GM19239 (cell line): ENCODE measurements around the gene HMOX1.

Experiments used
- DNase-seq: peaks from one replicate; pipeline ENCODE4 v3.0.0; 2011; ENCODE audit warnings: low spot score; ENCODE audit not compliant: insufficient read length
- FAIRE-seq: peaks from 2 replicates; lab custom pipeline; 2011; peaks lifted over from hg19 to GRCh38; lab: Jason Lieb, UNC

Gene HMOX1

DNA sequence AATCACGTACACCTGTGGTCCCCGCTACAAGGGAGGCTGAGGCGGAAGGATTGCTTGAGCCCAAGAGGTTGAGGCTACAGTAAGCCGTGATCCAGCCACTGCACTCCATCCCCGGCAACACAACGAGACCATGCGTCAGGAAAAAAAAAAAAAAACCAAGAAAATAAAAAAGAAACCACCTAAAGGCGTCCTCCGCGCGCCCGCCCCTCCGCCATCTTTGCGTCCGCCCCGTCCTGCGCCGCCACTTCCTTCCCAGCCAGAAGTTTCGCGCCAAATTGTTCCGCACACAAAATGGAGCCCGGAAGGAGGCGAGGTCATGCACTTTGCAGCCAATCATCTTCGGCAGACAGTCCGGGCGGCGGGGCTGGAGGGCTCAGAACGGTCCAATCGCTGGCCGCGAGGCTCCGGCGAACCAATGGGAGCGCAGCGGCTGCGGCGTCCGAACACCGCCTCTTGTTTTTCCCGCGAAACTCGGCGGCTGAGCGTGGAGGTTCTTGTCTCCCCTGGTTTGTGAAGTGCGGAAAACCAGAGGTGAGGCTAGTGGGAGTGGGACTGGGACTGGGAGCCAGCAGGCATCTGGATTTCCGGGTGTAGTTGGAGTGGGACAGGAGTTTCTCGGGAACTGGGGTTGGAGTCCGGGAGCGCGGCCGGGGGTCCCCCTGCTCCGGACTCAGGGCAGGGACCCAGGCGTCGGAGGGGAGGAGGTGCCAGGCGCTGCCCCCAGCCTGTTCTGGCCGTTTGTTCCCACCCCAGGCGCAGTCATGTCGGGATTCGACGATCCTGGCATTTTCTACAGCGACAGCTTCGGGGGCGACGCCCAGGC, 19.0 kb downstream of the HMOX1 start, which contains the start of gene MCM5:
TSS of gene MCM5 (plus strand) at position 463 of the 823 bp plus-strand sequence. CDS start at position 762, 299 bp downstream.
- peak; percentile 95 for DNase-seq
- FAIRE-seq, result peak; percentile 99

DNA sequence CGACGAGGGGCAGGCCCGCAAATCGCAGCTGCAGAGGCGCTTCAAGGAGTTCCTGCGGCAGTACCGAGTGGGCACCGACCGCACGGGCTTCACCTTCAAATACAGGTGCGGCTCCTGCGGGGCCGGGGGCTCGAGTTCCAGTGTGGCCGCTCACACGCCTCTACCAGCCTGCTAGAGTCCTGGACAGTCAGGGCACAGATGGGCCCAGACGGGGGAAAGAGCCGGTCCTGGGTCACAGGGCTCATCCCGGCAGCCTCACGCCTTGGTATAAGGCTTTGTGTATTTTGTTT, 19.6 kb downstream of the HMOX1 start:
- FAIRE-seq (no peak), DNase-seq (no peak)

- no peak for FAIRE-seq
Observed at GRCh38 chr22:35401863-35402262, 21.0 kb downstream of the HMOX1 start.

GRCh38 chr22:35403356-35403755, 22.5 kb downstream of the HMOX1 start:
- DNase-seq (no peak), FAIRE-seq (no peak)

More at GRCh38 chr22:35401863-35402262, 21.0 kb downstream of the HMOX1 start:
- no peak for DNase-seq

- FAIRE-seq (no peak), DNase-seq (no peak)
Observed at GRCh38 chr22:35404176-35404575, 23.3 kb downstream of the HMOX1 start.

DNA sequence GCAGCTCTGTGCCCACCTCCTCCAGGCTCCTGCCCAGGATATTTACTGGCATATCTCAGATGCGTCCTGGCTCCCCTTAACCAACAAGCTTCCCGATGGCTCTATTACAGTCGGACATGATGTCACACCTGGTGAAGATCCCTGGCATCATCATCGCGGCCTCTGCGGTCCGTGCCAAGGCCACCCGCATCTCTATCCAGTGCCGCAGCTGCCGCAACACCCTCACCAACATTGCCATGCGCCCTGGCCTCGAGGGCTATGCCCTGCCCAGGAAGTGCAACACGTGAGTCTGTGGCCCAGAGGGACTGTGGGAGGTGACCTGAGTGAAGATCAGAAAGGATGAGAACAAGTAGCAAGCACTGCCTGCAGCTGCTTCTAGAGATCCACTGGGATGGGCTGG, 25.5 kb downstream of the HMOX1 start:
- DNase-seq (no peak), FAIRE-seq (no peak)

GRCh38 chr22:35407362-35407761, 26.5 kb downstream of the HMOX1 start:
- DNase-seq (no peak), FAIRE-seq (no peak)

DNA sequence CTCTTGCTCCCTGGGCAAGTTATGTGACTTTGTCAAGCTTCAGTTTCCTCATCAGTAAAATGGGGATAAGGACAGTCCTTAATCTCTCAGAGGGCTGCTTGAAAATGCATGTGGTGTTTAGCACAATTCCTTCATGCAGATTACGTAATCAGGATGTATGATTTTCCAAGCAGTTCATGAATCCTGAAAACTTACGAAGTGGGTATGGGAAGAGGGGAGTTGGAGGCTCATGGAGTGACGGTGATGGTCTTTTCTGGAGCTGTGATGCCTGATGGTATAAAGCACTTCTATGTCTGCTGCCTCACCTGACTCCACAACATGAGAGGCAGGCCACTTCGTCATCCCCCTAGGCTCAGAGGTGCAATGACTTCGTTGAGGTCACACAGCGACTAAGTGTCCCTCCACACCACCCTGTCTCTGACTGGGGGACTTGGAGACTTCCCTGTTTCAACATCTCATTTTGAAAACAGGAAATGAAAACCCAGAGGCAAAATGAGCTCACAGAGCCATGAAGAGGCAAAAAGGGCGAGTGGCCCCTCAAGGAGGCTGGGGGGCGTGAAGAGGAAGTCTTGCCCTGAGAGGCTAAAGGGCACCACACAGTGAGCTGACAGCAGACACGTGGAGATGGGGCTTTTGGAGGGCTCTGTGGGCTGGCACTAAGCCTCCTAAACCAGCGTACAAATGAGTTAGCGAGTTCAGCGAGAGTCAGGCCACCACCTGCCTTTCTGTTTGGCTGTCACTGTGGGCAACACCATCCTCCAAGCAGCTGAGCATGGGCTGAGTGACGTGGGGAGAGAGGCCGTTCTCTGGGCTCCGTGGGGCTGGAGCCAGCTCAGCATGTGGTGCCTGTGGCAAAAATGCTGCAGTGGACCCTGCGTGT, 29.1 kb downstream of the HMOX1 start:
- peak; percentile 65 for DNase-seq
- no peak for FAIRE-seq

DNA sequence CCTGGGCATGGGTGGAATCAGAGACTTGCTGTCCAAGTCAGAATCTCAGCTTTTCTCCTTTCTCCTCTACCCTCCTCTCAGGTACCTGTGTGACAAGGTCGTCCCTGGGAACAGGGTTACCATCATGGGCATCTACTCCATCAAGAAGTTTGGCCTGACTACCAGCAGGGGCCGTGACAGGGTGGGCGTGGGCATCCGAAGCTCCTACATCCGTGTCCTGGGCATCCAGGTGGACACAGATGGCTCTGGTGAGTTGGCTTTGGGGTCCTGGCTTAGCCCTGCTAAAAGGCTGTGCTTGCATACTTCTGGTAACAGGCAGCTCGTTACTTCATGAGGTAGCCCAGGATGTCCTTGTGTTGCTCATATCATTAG, 29.8 kb downstream of the HMOX1 start:
- DNase-seq (no peak), FAIRE-seq (no peak)

DNA sequence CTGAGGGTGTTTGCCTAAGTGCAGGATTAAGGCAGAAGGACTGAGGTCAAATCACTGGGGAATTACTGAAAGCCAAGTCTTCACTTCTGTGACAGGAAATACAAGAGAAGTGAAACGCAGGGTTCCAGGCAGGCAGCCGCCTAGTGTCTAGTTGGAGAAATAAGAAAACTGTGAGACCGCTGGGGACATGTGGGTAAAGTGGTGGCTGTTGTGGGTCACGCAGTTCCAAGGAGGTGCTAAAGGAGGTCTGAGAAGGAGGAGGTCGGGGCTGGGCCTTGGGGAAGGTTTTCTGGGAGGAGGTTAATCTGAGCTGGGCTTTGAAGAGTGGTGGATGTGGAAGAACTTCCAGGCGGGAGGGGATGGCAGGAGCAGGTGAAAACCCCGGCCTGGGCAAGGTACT, 30.2 kb downstream of the HMOX1 start:
- DNase-seq, result peak; percentile 53
- FAIRE-seq, result peak; percentile 98

- DNase-seq (no peak), FAIRE-seq (no peak)
Observed at GRCh38 chr22:35413624-35414023, 32.7 kb downstream of the HMOX1 start.

- FAIRE-seq (no peak), DNase-seq (no peak)
Observed at GRCh38 chr22:35417606-35418005, 36.7 kb downstream of the HMOX1 start.

DNA sequence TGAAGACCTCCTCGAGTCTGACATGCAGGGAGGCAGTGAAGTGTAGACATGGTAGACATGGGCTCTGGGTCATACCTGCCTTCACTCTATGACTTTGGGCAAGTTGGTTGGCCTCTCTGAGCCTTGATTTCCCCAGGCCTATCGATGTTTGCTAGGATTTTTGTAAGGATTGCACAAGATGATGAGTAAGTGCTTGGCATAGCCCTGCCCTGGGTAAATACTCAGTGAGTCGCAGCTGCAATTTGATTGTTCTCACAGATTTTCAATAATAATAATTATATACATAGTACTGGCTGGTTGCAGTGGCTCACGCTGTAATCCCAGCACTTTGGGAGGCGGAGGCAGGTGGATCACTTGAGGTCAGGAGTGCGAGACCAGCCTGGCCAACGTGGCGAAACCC, 37.2 kb downstream of the HMOX1 start:
- no peak for DNase-seq
- FAIRE-seq, result no peak

DNA sequence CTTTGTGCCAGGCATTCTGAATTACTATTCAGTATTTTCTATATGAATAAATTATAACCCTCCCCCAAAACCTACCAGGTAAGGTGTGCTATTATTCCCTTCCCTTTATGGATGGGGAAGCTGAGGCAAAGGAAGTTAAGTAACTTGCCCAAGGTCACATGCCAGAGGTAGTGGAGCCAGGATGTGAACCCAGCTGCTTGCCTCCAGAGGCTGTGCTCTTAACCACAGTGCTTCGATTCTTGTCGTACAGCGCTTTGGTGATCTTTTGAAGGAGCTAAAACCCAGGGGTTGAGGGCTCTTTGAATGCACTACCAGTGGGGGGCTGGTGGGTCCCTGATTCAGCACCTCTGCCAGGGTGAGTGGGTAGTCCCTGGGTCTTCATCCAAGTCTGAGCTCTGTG, 37.8 kb downstream of the HMOX1 start:
- FAIRE-seq (no peak), DNase-seq (no peak)

GRCh38 chr22:35419756-35420155, 38.9 kb downstream of the HMOX1 start:
- FAIRE-seq (no peak), DNase-seq (no peak)

DNA sequence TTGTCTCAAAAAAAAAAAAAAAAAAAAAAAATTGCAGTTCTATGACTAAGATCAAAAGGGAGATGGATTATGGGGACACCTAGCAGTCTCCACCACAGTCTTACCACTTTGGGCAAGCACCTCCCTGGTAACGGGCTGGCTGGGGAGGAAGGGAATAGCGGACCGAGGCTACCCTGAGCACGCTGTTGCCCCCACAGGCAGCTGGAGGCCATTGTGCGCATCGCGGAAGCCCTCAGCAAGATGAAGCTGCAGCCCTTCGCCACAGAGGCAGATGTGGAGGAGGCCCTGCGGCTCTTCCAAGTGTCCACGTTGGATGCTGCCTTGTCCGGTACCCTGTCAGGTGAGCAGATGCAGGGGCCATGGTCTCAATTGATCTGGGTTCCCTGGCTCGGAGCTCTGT, 40.2 kb downstream of the HMOX1 start:
- no peak for FAIRE-seq
- no peak for DNase-seq

DNA sequence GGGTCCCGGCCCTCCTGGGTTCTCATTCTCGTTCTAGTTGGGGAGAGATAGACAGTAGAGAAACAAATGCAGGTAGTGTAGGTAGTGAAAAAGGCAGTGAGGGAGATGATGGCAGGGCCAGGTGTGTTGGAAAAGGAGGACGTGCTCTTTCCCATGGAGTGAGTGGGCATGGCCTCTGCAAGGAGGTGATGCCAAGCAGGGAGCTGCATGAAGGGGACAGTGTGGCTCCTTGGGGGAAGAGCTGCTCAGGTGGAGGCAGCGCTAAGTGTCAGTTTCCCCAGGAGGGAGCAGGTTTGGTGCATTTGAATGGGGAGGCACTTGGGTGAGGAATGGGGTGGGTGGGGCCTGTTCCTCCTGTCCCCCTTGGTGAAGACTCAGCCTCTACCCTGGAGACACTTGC, 41.2 kb downstream of the HMOX1 start:
- FAIRE-seq (no peak), DNase-seq (no peak)

DNA sequence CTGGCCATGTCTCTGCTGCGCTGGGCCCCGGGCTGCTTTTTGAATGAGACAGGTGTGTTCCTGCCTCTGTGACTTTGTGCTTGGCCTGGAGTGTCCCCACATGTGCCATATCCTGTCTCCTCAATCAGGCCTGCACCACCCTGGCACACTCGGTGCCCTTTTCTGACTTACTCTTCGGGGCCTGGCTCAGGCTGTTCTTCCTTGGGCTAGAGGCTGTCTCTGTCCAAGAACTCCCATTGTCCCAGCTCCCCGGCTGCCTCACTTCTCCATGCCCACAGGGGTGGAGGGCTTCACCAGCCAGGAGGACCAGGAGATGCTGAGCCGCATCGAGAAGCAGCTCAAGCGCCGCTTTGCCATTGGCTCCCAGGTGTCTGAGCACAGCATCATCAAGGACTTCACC, 42.0 kb downstream of the HMOX1 start:
- no peak for DNase-seq
- no peak for FAIRE-seq

- no peak for FAIRE-seq
- DNase-seq, result no peak
Observed at GRCh38 chr22:35424081-35424480, 43.2 kb downstream of the HMOX1 start.

- FAIRE-seq (no peak), DNase-seq (no peak)
Observed at GRCh38 chr22:35424761-35425160, 43.9 kb downstream of the HMOX1 start.

DNA sequence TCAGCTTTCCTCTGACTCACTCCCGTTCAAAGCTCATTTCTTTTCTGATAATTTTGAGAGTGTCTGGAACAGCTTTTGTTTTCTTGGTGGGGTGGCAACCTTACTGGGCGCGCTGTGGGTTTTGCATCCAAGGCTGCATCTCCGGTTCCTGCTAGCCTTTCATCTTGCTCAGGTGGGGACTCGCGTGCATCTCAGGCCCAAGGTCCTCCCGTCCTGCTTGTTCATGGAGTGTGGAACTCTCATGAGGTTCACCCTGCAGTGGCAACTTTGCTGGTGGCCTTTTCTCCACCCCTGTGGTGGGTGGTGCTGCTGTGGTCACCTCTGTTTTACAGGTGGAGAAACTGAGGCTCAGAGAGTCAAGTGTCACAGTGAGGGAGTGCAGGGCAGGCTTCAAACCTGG, 44.6 kb downstream of the HMOX1 start:
- DNase-seq (no peak), FAIRE-seq (no peak)
